Right lobe of liver (tissue), 4 donors: ENCODE data around the gene SYCP2.

ENCODE experiments used
- POLR2A ChIP-seq: fragments of 450-650 bp; IDR thresholded peaks from one replicate; pipeline ENCODE4 v1.6.1; 2017; ENCODE audit warnings: antibody characterized with exemption, mild to moderate bottlenecking
- TF ChIP-seq, protein P1 (sequence below), 4 donors: fragments of 200-600 bp in 3 of 4; fragments of 450-650 bp in 1 of 4; IDR thresholded peaks; one replicate each; pipeline versions ENCODE4 v1.5.1 to v1.8.0; 2016 to 2022; ENCODE audit warnings: antibody characterized with exemption in 4 of 4, mild to moderate bottlenecking in 2 of 4
- donor health status: DM: no; HTN: no; CAD: no.
- donor health status: DM: no; HTN: no; CAD: no.
- donor health status: DM: no; HTN: yes; CAD: no.

DNA sequence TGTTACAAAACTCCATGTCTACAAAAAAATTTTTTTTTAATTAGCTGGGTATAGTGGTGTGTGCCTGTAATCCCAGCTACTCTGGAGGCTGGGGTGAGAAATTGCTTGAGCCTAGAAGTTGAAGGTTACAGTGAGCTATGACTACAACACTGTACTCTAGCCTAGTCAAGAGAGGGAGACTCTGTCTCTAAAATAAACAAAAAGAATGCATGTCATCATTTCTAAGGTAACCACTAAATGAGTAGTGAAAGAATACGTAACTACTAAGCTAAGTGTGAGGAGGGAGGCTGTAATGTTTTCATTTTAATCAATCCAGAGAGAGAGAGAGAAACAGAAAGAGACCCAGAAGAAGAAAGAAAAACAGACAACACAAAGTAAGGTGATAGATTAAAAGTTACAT lies 9.9 kb downstream of the SYCP2 start:
- no peak for TF ChIP-seq POLR2A
- TF ChIP-seq, protein P1, sequence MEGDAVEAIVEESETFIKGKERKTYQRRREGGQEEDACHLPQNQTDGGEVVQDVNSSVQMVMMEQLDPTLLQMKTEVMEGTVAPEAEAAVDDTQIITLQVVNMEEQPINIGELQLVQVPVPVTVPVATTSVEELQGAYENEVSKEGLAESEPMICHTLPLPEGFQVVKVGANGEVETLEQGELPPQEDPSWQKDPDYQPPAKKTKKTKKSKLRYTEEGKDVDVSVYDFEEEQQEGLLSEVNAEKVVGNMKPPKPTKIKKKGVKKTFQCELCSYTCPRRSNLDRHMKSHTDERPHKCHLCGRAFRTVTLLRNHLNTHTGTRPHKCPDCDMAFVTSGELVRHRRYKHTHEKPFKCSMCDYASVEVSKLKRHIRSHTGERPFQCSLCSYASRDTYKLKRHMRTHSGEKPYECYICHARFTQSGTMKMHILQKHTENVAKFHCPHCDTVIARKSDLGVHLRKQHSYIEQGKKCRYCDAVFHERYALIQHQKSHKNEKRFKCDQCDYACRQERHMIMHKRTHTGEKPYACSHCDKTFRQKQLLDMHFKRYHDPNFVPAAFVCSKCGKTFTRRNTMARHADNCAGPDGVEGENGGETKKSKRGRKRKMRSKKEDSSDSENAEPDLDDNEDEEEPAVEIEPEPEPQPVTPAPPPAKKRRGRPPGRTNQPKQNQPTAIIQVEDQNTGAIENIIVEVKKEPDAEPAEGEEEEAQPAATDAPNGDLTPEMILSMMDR (IDR thresholded peaks at IDR 0.05) = no peak
